ENCODE results near the gene IFNL3. TPM values are rescaled to one million over a fixed set of nuclear protein-coding genes. Genes with fewer than 3 reads are reported as not detected.

The IFNL3 gene
- total and polyA plus RNA-seq, 2 of the 13 experiments (the other 11 are each of a cell fraction or from before 2014, with no cell fraction given): not detected

- no peak for TF ChIP-seq GMEB2 (CRISPR knock-in tag; IDR thresholded peaks at IDR 0.05; ENCODE audit: low read depth)
- TF ChIP-seq ZNF549 (CRISPR knock-in tag; IDR thresholded peaks at IDR 0.05): no peak
- no peak for TF ChIP-seq RBM22 (optimal IDR thresholded peaks at IDR 0.05; ENCODE audit: low read length)
- TF ChIP-seq GTF2F1 (IDR thresholded peaks at IDR 0.05; ENCODE audit: low read length): no peak
- TF ChIP-seq, protein P1, sequence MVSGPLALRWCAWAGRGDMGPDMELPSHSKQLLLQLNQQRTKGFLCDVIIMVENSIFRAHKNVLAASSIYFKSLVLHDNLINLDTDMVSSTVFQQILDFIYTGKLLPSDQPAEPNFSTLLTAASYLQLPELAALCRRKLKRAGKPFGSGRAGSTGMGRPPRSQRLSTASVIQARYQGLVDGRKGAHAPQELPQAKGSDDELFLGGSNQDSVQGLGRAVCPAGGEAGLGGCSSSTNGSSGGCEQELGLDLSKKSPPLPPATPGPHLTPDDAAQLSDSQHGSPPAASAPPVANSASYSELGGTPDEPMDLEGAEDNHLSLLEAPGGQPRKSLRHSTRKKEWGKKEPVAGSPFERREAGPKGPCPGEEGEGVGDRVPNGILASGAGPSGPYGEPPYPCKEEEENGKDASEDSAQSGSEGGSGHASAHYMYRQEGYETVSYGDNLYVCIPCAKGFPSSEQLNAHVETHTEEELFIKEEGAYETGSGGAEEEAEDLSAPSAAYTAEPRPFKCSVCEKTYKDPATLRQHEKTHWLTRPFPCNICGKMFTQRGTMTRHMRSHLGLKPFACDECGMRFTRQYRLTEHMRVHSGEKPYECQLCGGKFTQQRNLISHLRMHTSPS (CRISPR knock-in tag; IDR thresholded peaks at IDR 0.05; ENCODE audit: low read depth): no peak
- TF ChIP-seq IKZF1 (IDR thresholded peaks at IDR 0.05): no peak
- TF ChIP-seq CBX1 (IDR thresholded peaks at IDR 0.05; ENCODE audit: low read depth): no peak
- TF ChIP-seq TEAD3 (CRISPR knock-in tag; optimal IDR thresholded peaks at IDR 0.05; ENCODE audit: borderline replicate concordance): no peak
- TF ChIP-seq, protein P2, sequence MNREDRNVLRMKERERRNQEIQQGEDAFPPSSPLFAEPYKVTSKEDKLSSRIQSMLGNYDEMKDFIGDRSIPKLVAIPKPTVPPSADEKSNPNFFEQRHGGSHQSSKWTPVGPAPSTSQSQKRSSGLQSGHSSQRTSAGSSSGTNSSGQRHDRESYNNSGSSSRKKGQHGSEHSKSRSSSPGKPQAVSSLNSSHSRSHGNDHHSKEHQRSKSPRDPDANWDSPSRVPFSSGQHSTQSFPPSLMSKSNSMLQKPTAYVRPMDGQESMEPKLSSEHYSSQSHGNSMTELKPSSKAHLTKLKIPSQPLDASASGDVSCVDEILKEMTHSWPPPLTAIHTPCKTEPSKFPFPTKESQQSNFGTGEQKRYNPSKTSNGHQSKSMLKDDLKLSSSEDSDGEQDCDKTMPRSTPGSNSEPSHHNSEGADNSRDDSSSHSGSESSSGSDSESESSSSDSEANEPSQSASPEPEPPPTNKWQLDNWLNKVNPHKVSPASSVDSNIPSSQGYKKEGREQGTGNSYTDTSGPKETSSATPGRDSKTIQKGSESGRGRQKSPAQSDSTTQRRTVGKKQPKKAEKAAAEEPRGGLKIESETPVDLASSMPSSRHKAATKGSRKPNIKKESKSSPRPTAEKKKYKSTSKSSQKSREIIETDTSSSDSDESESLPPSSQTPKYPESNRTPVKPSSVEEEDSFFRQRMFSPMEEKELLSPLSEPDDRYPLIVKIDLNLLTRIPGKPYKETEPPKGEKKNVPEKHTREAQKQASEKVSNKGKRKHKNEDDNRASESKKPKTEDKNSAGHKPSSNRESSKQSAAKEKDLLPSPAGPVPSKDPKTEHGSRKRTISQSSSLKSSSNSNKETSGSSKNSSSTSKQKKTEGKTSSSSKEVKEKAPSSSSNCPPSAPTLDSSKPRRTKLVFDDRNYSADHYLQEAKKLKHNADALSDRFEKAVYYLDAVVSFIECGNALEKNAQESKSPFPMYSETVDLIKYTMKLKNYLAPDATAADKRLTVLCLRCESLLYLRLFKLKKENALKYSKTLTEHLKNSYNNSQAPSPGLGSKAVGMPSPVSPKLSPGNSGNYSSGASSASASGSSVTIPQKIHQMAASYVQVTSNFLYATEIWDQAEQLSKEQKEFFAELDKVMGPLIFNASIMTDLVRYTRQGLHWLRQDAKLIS (CRISPR knock-in tag; IDR thresholded peaks at IDR 0.05): no peak
Measured at GRCh38 chr19:39282021-39282420, 37.2 kb upstream of the IFNL3 start (continued).
